Dermis microvascular lymphatic vessel endothelial cell (primary cell): ENCODE data around the gene CRIP2. TPM values are rescaled to one million over a fixed set of nuclear protein-coding genes. Genes with fewer than 3 reads are reported as not detected.
A peak's percentile ranks its signal among the peaks of the same experiment; 100 is the strongest.

Source experiments
- DNase-seq, 2 donors: peaks; one replicate each; pipeline versions ENCODE4 v3.0.0 to v3.0.0-alpha.2; 2010; ENCODE audit warnings: low read depth in 2 of 2
- total RNA-seq: library from RNA; depleted of rRNA; stranded (reverse); fragments of >200 nt; gene quantifications from 2 replicates; pipeline ENCODE4 v1.2.1, GENCODE V29; 2014

CRIP2 gene, protein sequence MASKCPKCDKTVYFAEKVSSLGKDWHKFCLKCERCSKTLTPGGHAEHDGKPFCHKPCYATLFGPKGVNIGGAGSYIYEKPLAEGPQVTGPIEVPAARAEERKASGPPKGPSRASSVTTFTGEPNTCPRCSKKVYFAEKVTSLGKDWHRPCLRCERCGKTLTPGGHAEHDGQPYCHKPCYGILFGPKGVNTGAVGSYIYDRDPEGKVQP
- 137 and 173 TPM in 2 replicates for total RNA-seq

DNA sequence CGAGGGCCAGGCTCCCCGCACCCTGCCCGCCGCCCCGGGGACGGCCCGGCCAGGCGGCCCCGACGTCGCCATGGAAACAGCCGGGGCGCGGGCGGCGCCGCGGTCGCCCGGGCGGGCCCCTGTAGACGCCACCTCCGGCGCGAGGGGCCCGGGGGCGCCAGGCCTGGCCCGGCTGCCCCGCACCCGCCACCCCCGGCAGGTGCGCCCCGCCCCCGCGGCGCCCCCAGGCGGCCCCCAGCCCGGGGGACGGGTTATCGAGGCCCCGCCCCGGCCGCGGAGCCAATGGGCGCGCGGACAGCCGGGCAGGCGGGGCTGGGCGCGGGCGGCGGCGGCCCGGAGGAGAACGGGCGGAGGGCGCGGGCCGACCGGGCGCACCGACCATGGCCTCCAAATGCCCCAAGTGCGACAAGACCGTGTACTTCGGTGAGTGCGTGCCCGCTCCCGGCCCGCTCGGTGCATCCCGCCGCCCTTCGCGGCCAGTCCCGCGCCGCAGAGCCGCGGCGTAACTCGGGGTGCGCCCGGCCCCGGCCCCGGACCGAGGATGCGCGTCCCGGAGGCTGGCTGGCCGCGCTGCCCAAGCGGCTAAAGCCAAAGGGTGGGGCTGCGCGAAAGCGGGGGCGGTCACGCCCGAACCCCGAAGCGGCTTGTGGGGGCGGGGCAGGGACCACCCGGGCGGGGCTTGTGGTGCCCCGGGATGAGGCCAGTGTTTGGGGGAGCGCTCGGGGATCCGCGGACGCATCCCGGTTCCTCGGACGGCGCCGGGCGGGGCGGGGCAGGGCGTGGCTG lies at the start of gene CRIP2:
CRIP2 (plus strand) TSS at position 339 of the 786 bp plus-strand sequence; CDS start at position 381, 42 bp downstream.
- DNase-seq, result peak in 1 of 2 donors; percentile 67

DNA sequence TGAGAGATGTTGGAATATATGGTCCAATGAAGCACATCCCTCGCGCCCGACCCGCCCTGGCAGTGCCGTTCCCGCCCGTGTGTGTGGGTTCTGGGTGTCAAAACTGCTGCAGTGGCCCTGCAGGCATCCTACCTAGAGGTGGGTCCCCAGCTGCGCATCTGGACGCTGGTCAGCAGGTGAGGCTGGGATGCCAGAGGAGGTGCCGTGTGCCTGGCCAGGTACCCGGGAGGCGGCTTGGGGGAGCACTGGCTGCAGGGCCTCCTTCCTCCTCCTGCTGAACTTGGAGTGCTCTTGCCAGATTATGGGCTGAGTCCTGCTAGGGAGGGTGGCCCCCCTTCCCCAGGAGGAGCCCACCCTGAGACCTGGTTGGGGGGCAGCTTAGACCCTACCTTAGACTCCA lies 49.8 kb upstream of the CRIP2 start:
- no peak for DNase-seq

DNA sequence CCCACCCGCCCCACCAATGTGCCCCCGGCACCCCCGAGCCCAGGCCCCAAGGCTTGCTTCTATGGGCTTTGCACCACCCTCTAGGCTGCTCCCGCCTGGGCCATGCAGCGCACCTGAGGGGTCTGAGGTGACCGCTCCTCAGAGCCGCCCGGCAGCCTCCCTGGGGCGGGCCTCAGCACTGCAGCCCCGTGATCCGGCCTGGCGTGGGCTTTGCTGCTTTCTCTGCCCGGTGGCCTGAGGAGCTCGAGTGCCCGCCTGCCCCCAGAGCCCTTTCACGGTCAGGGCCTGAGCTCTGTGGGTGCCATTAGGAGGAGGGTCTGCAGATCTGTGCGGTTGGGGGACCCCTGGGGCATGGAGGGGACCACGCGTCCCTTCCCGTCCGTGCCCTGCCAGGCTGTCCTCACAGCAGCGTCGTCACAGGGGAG lies 48.8 kb upstream of the CRIP2 start:
- no peak for DNase-seq

DNA sequence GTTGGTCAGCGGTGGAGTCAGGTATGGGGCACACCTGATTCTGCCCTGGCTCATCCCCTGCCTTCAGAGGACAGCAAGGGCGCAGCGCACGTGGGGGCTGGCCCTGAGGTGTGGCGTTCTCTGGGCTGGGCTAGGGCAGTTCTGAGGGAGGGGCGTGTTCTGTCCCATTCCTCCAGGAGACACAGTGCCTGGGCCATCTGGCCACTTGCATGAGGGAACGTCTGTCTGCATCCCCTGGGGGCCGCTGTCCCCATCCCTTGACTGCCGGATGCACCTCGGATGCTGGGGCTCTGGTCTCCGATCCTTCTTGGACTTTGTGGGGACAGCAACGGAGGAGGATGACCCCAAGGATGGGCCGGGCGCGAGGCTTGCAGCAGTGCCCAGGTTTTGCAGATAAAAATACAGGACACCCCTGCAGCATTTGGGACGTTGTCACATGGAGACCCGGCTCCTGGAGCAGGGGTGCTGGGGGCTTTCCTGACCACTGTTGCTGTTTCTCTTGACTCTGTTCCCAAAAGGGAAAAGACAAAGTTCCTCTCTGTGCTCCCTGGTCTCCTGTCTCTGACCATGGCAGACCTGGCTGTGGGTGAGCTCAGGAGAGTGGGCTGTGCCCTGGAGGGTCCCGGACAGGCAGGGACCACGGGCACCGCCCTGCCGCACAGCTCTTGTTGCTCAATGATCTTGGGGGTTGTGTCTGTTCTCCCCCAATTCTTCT lies 48.0 kb upstream of the CRIP2 start:
- DNase-seq, result no peak

DNA sequence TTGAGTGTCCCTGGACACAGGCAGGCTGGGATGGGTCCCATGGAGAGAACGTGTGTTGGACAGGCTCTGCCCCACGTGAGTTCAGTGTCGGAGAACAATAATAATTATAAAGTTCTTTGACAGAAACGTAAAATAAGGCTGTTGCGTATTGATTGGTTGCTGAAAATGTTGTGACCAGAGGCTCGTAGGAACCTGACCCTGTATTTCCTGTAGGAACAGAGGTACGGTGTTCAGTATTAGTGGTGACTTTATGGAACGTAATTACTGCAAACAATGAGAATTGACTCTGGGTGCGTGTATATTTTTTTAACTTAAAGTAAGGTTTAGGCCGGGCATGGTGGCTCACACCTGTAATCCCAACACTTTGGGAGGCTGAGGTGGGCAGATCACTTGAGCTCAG lies 47.2 kb upstream of the CRIP2 start:
- DNase-seq, result no peak

DNA sequence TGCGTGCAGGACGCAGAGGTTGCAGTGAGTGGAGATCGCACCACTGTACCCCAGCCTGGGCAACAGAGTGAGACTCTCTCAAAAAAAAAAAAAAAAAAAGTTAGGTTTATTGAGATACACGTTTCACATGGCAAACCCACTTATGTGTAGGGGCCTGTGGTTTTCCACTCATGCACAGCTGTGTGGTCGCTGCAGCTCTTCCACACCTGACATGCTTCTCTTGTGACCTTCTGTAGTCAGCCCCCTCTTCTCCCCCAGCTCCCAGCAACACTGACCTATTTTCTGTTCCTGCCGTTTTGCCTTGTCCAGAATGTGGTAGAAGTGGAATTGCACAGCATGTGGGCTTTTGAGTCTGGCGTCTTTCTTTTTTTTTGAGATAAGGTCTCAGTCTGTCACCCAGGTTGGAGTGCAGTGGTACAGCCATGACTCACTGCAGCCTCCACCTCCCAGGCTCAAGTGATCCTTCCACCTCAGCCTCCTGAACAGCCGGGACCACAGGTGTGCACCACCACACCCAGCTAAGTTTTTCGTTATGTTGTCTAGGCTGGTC lies 46.6 kb upstream of the CRIP2 start:
- no peak for DNase-seq

DNA sequence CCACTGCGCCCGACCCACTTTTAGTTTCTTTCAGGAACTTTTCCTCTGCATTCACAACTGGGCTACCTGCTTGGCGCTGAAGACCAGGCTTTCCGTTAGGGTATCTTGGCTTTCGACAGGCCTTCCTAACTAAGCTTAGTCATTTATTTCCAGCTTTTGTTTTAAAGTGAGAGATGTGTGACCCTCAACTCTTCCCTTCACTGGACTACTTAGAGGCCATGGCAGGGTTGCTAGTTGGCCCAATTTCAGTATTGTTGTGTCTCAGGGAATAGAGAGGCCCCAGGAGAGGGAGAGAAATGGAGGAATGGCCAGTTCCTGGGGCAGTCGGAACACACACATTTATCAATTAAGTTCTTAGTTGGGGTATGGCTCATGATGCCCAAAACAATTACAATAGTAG lies 44.6 kb upstream of the CRIP2 start:
- peak in 1 of 2 donors; percentile 91 for DNase-seq

DNA sequence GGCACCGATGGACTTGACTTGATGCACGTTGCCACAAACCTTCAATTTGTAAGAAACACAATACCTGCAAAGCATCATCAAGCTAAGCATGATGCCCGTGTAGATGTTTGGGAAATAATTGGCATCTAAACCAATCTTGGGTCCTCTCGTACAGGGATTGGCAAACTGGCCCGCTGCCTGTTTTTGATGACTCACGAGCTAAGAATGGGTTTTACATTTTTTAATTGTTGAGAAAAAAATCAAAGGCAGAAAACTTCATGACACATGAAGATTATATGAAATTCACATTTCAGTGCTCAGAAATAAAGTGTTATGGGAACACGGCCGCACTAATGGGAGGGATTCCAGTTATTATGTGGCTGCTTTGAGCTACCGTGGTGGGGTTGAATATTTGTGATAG lies 44.1 kb upstream of the CRIP2 start:
- peak in 1 of 2 donors; percentile 87 for DNase-seq

DNA sequence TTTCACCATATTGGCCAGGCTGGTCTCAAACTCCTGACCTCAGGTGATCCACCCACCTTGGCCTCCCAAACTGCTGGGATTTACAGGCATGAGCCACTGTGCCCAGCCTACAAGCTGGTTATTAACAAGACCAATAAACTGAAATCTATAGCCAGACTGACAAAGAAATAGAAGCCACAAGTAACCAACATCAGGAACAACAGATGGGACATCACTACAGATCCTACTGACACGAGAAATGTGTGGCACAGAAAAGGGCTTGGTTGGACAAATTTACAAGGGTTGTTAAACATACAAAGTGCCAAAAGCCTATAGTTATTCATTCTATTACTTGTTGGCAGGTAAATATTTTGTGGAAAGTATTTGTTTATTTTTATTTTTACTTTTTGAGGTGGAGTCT lies 43.4 kb upstream of the CRIP2 start:
- no peak for DNase-seq

DNA sequence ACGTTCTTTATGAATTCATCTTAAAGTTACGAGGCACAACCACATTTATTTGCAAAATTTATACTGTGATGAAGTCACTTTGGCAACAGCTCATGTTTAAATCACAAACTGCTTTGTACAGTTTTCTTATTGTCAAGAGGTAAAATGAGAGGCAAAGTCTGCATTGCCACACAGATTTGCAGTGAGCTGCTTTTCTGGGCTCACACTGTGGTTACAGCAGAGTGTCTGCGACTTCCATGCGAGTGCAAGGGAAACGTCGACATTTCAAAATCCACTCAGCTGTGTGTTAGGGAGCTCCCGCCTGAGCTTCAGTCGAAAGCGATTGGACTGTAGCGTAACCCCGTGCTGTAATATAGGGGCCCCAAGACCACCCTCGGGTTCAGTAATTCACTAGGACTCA lies 42.0 kb upstream of the CRIP2 start:
- no peak for DNase-seq

DNA sequence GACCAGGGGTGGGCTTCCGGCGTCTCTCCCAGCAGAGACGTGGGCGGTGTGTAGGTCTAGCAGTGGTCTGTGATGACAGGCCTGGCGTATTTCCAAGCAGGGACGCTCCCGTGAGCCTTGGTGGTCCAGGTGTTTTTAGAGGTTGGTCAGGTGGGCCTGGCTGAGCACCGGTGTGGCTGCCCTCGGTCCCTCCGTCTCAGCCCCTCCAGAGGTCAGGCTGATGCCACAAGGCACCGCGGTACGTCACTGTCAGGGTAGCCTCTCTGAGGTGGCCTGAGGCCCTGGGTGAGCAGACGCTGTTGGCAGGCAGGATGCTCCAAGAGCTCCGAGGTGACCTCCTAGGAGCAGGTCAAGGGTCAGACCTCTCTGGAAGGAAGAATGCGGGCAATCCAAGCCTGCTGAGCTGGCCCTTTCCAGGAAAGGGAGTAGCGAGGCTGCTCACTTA lies 41.4 kb upstream of the CRIP2 start:
- DNase-seq, result no peak

DNA sequence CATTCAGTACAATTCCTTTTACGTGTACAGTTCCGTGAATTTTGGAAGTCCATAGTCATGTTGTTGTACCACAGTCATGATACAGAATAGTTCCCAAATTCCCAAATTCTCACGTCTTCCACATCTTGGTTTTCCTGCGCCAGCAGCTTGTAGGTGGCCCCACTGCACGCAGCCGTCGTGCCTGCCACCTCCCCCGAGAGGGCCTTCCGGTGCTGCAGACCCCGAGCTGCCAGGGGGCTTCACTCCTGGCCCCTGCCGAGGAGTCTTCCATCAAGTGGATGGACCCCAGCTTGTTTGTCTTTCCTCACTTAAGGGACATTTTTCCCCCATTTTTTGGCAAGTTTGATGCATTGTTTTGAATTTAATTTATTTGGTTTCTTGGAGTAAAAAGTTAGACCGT lies 38.2 kb upstream of the CRIP2 start:
- DNase-seq, result no peak

DNA sequence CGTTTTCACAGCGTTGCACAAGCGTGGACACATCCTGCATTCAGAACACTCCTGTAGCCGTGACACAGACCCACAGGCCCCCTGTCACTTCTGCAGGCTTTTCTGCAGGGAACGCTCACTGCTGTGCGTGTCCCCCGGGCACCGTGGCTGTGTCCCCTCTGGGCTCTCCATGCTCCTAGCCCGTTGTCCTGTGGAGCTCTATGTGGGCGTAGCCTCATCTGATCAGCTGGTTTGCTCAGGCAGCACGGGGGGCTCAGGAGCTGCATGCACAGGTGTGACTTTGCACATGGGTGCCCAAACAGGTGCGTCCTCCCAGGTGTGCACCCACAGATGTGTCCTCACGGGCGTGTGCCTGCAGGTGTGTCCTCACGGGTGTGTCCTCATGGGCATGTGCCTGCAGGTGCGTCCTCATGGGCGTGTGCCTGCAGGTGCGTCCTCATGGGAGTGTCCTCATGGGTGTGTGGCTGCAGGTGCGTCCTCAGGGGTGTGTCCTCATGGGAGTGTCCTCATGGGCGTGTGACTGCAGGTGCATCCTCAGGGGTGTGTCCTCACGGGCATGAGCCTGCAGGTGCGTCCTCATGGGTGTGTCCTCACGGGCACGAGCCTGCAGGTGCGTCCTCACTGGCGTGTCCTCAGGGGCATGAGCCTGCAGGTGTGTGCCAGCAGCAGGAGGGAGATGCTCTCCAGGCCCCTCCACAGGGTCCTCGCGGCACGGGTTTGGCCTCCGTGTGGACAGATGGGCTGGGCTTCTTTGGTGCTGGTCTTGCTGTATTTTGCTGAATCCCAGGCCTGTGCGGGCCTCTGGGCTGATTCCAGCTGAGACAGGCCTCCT lies 37.5 kb upstream of the CRIP2 start:
- DNase-seq, result no peak

DNA sequence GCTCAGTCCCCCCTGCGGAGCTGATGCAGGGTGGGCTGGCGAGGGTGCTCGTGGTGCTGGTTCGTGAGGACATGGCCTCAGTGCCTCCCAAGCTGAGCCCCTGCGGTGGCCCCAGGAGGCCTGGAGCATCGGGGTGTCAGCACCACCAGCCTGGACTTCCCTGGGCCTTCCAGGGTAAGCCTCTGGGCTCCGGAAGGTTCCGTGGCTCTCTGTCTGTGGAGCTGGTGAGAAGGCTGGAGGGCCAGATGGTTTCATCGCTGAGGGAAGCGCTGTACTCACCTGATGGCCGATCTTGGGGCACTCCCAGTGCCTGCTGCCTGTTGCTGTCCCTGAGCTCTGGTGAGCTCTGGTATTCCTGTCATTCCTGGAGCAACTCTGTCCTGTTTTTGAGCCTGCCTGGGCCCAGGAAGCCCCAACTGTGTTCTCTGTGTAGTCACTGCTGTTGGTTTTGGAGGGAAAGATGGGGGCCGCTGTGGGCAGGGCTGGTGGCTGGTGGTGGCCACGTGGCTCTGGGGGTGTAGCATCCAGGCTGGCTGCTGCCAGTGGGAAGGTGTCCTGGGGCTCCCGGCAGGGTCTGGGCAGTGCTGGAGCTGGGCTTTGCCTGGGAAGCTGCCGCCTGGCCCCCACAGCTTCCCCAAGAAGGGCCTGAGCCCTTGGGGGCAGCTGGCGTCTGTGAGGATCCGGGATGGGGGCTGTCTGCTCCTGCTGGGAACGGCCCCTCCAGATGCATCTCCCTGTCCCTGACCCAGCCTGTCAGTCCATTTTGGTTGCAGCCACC lies 36.7 kb upstream of the CRIP2 start:
- DNase-seq, result no peak

DNA sequence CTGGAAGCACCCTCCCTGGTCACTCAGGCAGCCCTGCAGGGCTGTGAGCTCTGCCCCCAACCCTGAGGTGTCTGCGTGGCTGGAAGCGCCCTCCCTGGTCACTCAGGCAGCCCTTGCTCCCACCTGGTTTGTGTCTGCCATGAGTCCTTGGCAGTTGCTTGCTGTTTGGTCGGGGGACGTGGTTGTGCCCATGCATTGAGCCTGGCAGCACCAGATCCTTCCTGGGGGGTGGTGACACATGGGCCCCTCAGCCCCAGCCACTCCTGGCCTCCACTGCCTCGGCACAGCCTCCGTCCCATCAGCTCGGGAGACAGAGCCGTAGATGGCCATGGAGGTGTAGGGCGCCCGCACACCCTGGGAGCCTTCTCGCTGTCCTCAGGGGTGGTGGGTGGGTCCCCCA lies 35.4 kb upstream of the CRIP2 start:
- no peak for DNase-seq

DNA sequence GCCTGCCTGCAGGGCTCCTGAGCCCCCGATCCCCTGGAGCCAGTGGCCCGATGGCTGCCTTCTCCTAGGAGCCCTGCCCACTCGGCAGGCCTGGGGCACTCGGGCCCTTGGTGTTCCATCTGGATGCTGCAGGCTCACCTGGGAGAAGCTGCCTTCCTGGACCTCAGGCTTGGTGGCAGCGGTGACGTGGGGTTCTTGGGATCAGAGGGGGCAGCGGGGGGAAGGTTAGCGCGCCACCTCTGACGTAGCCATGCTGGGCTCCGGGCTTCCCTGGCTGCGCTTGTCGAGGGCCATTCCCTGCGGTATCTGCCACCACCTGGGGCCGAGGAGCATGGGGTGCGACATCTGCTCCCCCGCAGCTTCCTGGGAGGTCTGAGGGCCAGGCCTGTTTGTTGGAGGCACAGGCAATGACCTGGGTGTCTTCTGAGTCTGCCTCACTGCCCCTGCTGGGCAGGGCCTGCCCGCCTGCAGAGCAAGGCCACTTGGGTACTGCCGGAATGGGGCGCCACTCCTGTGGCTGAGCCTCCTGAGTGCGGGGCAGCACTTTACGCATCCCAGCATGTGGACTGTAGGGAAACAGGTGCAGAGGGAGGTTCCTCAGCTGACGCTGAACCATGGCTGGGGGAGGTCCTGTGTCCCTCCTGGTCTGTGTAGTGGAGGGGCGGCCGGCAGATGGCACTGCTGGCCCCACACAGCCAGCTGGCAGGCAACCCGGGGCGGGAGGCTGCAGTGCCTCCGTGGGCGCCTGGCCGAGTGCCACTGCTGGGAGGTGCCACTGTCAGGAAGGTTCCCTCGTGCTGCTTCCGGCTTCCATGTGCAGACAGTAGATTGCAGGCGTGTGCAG lies 34.7 kb upstream of the CRIP2 start:
- peak; percentile 61 to 77 for DNase-seq

DNA sequence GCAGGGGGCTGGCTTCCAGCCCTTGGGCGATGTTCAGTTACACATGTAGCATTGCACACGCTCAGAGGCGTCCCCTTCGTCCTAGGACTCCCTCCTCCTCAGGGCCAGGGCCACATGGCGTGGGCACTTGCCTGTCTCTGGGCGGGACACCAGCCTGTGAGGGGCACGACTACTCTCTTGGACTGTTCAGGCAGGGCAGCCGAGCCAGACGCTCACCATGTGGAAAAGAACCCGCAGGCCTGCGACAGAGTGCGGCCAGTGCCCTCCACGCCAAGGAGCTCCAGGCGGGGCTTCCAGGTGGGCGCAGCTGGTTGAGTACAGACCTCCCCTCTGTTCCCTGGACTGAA lies 34.1 kb upstream of the CRIP2 start:
- DNase-seq, result no peak

DNA sequence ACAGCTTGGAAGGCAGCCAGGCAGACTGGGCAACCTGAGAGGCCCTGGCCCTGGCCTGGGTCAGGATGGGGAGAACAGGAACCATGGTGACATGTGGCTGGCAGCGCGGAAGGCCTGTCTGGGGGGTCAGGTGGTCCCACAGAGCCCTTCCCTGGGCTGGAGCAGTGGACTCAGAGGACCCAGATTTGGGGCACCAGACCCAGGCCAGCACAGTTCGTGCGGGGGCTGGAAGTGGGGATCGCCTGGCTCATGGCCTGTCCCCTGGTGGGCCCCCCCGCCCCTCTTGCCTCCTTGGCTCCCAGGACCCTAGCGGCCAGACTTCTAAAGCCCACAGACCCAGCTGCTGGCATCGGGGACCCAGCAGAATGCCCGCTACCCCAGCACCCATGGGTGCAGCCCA lies 33.6 kb upstream of the CRIP2 start:
- DNase-seq, result no peak

DNA sequence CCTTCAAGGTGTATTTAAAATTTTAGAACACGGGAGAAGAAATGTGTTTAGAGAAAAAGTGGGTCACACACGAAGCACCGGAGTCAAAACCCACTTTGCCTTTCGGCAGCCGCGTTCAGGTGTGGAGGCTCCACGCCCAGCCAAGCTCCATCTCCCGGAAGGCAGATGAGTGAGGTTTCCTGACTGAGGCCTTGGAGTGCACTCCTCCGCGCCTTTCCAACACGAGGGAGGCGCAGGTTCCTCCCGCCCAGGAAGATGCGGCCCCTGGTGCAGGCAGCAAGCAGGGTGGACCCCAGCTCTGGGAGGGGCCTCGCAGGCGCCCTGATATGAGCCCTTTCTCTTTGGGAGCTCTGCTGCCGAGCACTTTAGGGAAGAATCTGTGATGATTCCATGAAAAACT lies 32.5 kb upstream of the CRIP2 start:
- DNase-seq, result no peak

DNA sequence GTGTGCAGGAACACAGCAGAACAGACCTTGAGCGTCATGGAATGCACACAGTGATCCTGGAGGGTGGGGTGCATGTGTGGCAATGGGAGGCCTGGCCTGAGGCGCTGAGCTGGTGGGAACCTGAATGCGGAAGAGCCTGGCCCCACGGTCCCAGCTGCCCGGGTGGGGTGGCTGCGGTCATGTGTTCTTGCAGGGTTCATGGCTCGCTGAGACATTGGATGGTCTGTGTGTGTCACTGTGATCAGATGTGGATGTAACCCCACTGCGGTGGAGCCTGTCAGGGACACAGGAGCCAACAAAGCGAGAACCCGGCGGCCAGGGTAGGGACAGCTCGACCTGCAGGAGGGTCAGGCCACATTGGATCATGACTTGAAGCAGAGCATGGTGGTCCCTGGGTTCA lies 31.8 kb upstream of the CRIP2 start:
- no peak for DNase-seq
